K562 (cell line): Measurements from ENCODE around the gene RHBDL3. TPM values are rescaled to one million over a fixed set of nuclear protein-coding genes. Genes with fewer than 3 reads are reported as not detected.
A peak's percentile ranks its signal among the peaks of the same experiment; 100 is the strongest.

ENCODE experiments used
- CAMTA2 ChIP-seq: fragments of 250-450 bp; sonication (Bioruptor Pico); conservative IDR thresholded peaks from 2 replicates; pipeline ENCODE4 v1.5.1; 2022
- CHD2 ChIP-seq: IDR thresholded peaks from 2 replicates; pipeline ENCODE4 v1.6.1; 2011; ENCODE audit warnings: low read depth, low read length
- DIDO1 ChIP-seq: fragments of 450-650 bp; IDR thresholded peaks from 2 replicates; pipeline ENCODE4 v1.6.1; 2016; ENCODE audit warnings: low read depth, missing biosample characterization, missing genetic modification characterization
- FOXA1 ChIP-seq: fragments of 450-650 bp; IDR thresholded peaks from 2 replicates; pipeline ENCODE4 v1.6.1; 2016; ENCODE audit warnings: mild to moderate bottlenecking, borderline replicate concordance
- FOXJ3 ChIP-seq: sonication (generic); formaldehyde crosslinking; IDR thresholded peaks from 2 replicates; pipeline ENCODE4 v1.4.0; 2020; ENCODE audit warnings: mild to moderate bottlenecking, missing genetic modification reagents
- FOXK1 ChIP-seq: sonication (generic); formaldehyde crosslinking; IDR thresholded peaks from 2 replicates; pipeline ENCODE4 v1.8.0; 2022; ENCODE audit warnings: missing genetic modification reagents, mild to moderate bottlenecking, borderline replicate concordance
- HDAC1 ChIP-seq, 2 experiments: fragments of 450-650 bp; IDR thresholded peaks; 2 replicates each; pipeline ENCODE4 v1.6.1; 2016 to 2017; ENCODE audit warnings: inconsistent platforms in 1 of 2, mild to moderate bottlenecking in 1 of 2, moderate library complexity in 1 of 2
- MIER1 ChIP-seq: fragments of 450-650 bp; IDR thresholded peaks from 2 replicates; pipeline ENCODE4 v1.6.1; 2016; ENCODE audit warnings: antibody characterized with exemption, mild to moderate bottlenecking, low read depth
- NR1H2 ChIP-seq: sonication (generic); formaldehyde crosslinking; IDR thresholded peaks from 2 replicates; pipeline ENCODE4 v1.4.0; 2020; ENCODE audit warnings: mild to moderate bottlenecking, missing genetic modification reagents
- POLR2AphosphoS2 ChIP-seq: IDR thresholded peaks from 2 replicates; pipeline ENCODE4 v1.6.1; 2012; ENCODE audit warnings: low read length, improper control_type of control experiment
- RB1 ChIP-seq: fragments of 450-650 bp; IDR thresholded peaks from 2 replicates; pipeline ENCODE4 v1.6.1; 2017; ENCODE audit warnings: low read depth, mild to moderate bottlenecking
- TCFL5 ChIP-seq: fragments of 250-450 bp; sonication (Bioruptor Pico); conservative IDR thresholded peaks from 2 replicates; pipeline ENCODE4 v1.6.1; 2021; ENCODE audit warnings: mild to moderate bottlenecking, moderate library complexity, matching md5 sums
- TEAD2 ChIP-seq: fragments of 450-650 bp; IDR thresholded peaks from 2 replicates; pipeline ENCODE4 v1.6.1; 2016; ENCODE audit warnings: missing genetic modification characterization, control low read depth, missing compliant biosample characterization
- ZC3H8 ChIP-seq: fragments of 450-650 bp; IDR thresholded peaks from 2 replicates; pipeline ENCODE4 v1.6.1; 2017
- ZNF324 ChIP-seq: fragments of 250-450 bp; sonication (Bioruptor Pico); IDR thresholded peaks from 2 replicates; pipeline ENCODE4 v1.4.0; 2020; ENCODE audit warnings: mild to moderate bottlenecking
- ZNF507 ChIP-seq: conservative IDR thresholded peaks from 2 replicates; pipeline ENCODE4 v1.6.1; 2017; ENCODE audit warnings: missing genetic modification characterization, missing compliant biosample characterization
- ZNF695 ChIP-seq: fragments of 450-650 bp; formaldehyde crosslinking; IDR thresholded peaks from 2 replicates; pipeline ENCODE4 v1.4.0; 2020; ENCODE audit warnings: mild to moderate bottlenecking, moderate library complexity
- ZNF707 ChIP-seq: fragments of 250-450 bp; sonication (Bioruptor Pico); conservative IDR thresholded peaks from 2 replicates; pipeline ENCODE4 v1.8.0; 2022; ENCODE audit warnings: inconsistent platforms, mild to moderate bottlenecking, moderate library complexity
- ZNF76 ChIP-seq: fragments of 250-450 bp; sonication (Bioruptor Pico); IDR thresholded peaks from 2 replicates; pipeline ENCODE4 v1.4.0; 2020; ENCODE audit warnings: mild to moderate bottlenecking, moderate library complexity, borderline replicate concordance
- polyA plus RNA-seq, 8 experiments: library from polyadenylated mRNA; depleted of rRNA in 4 of 8; stranded (reverse) in 5 of 8; unstranded in 3 of 8; fragments of >200 nt; fragmentation: Nextera tagmentation in 2 of 8; fragmentation: Illumina TruSeq in 1 of 8; extraction: Ambion mirVana in 2 of 8; extraction: Trizol in 1 of 8; gene quantifications; 2 replicates each; pipeline versions ENCODE4 v1.2.1 to v1.2.3, GENCODE V29; 2011 to 2014; ENCODE audit warnings: inconsistent platforms in 1 of 8, missing spikeins in 1 of 8
- total RNA-seq, 7 experiments: library from RNA; depleted of rRNA in 6 of 7; stranded (reverse); fragments of >200 nt in 6 of 7; fragmentation: Illumina TruSeq in 2 of 7; extraction: Trizol in 2 of 7; gene quantifications; 2 replicates each; pipeline versions ENCODE4 v1.2.1 to v1.2.3, GENCODE V29; 2011 to 2021; ENCODE audit warnings: low replicate concordance in 1 of 7
- TF ChIP-seq, protein P1 (sequence below): IDR thresholded peaks from 2 replicates; pipeline ENCODE4 v1.6.1; 2016; ENCODE audit warnings: missing genetic modification characterization, missing compliant biosample characterization
- TF ChIP-seq, protein P2 (sequence below), 2 experiments: fragments of 450-650 bp in 1 of 2; IDR thresholded peaks; 2 replicates each; pipeline ENCODE4 v1.6.1; 2011 to 2017; ENCODE audit warnings: low read depth in 2 of 2, antibody characterized with exemption in 1 of 2, borderline replicate concordance in 1 of 2, low read length in 1 of 2, mild to moderate bottlenecking in 1 of 2, mixed read lengths in 1 of 2; ENCODE audit not compliant: control insufficient read depth in 1 of 2
- TF ChIP-seq, protein P3 (sequence below): fragments of 450-650 bp; IDR thresholded peaks from 2 replicates; pipeline ENCODE4 v1.6.1; 2016; ENCODE audit warnings: low read depth, mild to moderate bottlenecking, moderate library complexity
- TF ChIP-seq, protein P4 (sequence below): IDR thresholded peaks from 2 replicates; pipeline ENCODE4 v1.6.1; 2012; ENCODE audit warnings: low read depth, low read length, improper control_type of control experiment, borderline replicate concordance

Gene RHBDL3
- total and polyA plus RNA-seq, 9 of the 15 experiments (the other 6 are each of a cell fraction or from before 2014, with no cell fraction given): 0.06 to 0.31 (median 0.09) TPM; not detected in 4

DNA sequence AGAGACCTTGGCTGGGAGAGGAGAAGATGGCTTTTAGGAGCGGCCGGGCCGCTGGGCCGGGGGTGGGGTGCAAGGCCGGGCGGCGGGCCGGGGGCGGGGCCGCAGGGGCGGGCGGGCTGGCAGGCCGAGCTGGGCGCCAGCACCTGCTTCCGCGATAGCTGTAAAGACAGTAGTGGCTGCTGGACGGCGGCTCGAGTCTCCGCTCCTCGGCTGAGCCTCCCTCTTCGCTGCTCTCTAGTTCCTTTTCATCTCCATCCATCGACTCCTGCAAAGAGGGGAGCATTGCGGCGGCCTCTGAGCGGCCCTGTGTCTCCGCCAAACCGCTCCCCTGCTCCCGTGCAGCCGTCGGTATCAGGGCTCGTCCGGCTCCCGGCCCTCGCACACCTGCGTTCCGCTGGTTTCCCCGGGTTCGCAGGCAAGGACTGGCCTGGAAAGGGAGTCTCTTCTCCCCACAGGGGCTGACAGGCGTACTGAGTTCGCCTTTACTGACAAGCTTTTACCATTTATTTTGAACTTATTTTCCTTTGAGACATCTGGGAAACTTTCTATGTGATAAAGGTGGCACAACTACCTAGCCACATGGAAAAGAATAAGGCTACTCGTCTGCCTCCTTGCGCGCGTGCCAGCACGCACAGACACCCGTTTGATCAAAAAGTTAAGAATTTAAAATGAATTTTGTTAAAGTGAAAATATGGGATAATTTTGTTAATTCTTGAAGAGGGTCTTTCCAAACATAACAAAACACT is 76.4 kb downstream of the RHBDL3 start, which contains the start of gene C17orf75 (continued):
- TF ChIP-seq FOXJ3 (CRISPR knock-in tag) (no peak), RB1 (peak; percentile 97), TEAD2 (tag) (no peak), POLR2AphosphoS2 (no peak), FOXA1 (no peak), ZNF507 (tag) (no peak), TCFL5 (CRISPR knock-in tag) (no peak), CHD2 (no peak), HDAC1 (IDR thresholded peaks at IDR 0.05) (peak; percentile 65 to 72; a peak in 3 of 4 replicates), MIER1 (no peak), ZNF324 (CRISPR knock-in tag) (no peak), ZC3H8 (no peak), DIDO1 (tag) (peak; percentile 97), ZNF707 (CRISPR knock-in tag) (no peak), CAMTA2 (CRISPR knock-in tag) (peak; percentile 59; the same call in 1 of the 2 replicates), ZNF695 (CRISPR knock-in tag) (no peak), NR1H2 (no peak), ZNF76 (no peak), FOXK1 (CRISPR knock-in tag) (no peak)
- TF ChIP-seq, protein P1, sequence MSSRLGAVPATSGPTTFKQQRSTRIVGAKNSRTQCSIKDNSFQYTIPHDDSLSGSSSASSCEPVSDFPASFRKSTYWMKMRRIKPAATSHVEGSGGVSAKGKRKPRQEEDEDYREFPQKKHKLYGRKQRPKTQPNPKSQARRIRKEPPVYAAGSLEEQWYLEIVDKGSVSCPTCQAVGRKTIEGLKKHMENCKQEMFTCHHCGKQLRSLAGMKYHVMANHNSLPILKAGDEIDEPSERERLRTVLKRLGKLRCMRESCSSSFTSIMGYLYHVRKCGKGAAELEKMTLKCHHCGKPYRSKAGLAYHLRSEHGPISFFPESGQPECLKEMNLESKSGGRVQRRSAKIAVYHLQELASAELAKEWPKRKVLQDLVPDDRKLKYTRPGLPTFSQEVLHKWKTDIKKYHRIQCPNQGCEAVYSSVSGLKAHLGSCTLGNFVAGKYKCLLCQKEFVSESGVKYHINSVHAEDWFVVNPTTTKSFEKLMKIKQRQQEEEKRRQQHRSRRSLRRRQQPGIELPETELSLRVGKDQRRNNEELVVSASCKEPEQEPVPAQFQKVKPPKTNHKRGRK (tag): no peak
- TF ChIP-seq, protein P2, sequence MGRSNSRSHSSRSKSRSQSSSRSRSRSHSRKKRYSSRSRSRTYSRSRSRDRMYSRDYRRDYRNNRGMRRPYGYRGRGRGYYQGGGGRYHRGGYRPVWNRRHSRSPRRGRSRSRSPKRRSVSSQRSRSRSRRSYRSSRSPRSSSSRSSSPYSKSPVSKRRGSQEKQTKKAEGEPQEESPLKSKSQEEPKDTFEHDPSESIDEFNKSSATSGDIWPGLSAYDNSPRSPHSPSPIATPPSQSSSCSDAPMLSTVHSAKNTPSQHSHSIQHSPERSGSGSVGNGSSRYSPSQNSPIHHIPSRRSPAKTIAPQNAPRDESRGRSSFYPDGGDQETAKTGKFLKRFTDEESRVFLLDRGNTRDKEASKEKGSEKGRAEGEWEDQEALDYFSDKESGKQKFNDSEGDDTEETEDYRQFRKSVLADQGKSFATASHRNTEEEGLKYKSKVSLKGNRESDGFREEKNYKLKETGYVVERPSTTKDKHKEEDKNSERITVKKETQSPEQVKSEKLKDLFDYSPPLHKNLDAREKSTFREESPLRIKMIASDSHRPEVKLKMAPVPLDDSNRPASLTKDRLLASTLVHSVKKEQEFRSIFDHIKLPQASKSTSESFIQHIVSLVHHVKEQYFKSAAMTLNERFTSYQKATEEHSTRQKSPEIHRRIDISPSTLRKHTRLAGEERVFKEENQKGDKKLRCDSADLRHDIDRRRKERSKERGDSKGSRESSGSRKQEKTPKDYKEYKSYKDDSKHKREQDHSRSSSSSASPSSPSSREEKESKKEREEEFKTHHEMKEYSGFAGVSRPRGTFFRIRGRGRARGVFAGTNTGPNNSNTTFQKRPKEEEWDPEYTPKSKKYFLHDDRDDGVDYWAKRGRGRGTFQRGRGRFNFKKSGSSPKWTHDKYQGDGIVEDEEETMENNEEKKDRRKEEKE (IDR thresholded peaks at IDR 0.05; ENCODE audit: borderline replicate concordance in 1 of 2, control insufficient read depth in 1 of 2, low read depth in 2 of 2, low read length in 1 of 2): peak in 1 of 2 experiments; percentile 96; a peak in 2 of 4 replicates
- TF ChIP-seq, protein P3, sequence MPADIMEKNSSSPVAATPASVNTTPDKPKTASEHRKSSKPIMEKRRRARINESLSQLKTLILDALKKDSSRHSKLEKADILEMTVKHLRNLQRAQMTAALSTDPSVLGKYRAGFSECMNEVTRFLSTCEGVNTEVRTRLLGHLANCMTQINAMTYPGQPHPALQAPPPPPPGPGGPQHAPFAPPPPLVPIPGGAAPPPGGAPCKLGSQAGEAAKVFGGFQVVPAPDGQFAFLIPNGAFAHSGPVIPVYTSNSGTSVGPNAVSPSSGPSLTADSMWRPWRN: no peak
- TF ChIP-seq, protein P4, sequence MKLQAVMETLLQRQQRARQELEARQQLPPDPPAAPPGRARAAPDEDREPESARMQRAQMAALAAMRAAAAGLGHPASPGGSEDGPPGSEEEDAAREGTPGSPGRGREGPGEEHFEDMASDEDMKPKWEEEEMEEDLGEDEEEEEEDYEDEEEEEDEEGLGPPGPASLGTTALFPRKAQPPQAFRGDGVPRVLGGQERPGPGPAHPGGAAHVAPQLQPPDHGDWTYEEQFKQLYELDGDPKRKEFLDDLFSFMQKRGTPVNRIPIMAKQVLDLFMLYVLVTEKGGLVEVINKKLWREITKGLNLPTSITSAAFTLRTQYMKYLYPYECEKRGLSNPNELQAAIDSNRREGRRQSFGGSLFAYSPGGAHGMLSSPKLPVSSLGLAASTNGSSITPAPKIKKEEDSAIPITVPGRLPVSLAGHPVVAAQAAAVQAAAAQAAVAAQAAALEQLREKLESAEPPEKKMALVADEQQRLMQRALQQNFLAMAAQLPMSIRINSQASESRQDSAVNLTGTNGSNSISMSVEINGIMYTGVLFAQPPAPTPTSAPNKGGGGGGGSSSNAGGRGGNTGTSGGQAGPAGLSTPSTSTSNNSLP: no peak
